H1 (cell line): ENCODE data around the gene DTD1. TPM values are rescaled to one million over a fixed set of nuclear protein-coding genes. Genes with fewer than 3 reads are reported as not detected.

ENCODE experiments used
- CTCF ChIA-PET: fragments of 300-600 bp; sonication (Branson Sonifier 250); formaldehyde crosslinking; loops from one replicate; lab custom pipeline; 2021; ENCODE audit not compliant: partially characterized antibody; lab: Charles Lee
- POLR2A ChIA-PET: fragments of 300-600 bp; sonication (Branson Sonifier 250); formaldehyde crosslinking; loops from one replicate; lab custom pipeline; 2021; ENCODE audit warnings: inconsistent platforms; ENCODE audit not compliant: partially characterized antibody; lab: Charles Lee
- DNase-seq, 2 experiments: peaks; one replicate each; pipeline versions ENCODE4 v3.0.0 to v3.0.0-alpha.2; 2010 to 2022; ENCODE audit warnings: low spot score in 2 of 2, low read depth in 1 of 2, mixed read lengths in 1 of 2
- FAIRE-seq: peaks from 2 replicates; lab custom pipeline; 2011; peaks lifted over from hg19 to GRCh38; lab: Jason Lieb, UNC
- H2AFZ ChIP-seq: 2 replicates; pipeline ENCODE4 v1.8.1; 2012; ENCODE audit warnings: low read length, inconsistent platforms
- H2AK5ac ChIP-seq: 2 replicates; pipeline ENCODE4 v1.6.1; 2013; ENCODE audit warnings: low read depth, low read length
- H2BK120ac ChIP-seq: replicated peaks from 2 replicates; pipeline ENCODE3; 2013; ENCODE audit warnings: low read depth, low read length, inconsistent platforms
- H2BK12ac ChIP-seq: 2 replicates; pipeline ENCODE4 v1.6.1; 2013; ENCODE audit warnings: low read depth, low read length
- H2BK15ac ChIP-seq: 2 replicates; pipeline ENCODE4 v1.6.1; 2013; ENCODE audit warnings: low read length
- H2BK20ac ChIP-seq: 2 replicates; pipeline ENCODE4 v1.6.1; 2013; ENCODE audit warnings: low read length
- H2BK5ac ChIP-seq: 2 replicates; pipeline ENCODE4 v1.6.1; 2013; ENCODE audit warnings: low read depth, low read length
- H3K14ac ChIP-seq: 2 replicates; pipeline ENCODE4 v1.6.1; 2013; ENCODE audit warnings: inconsistent platforms; ENCODE audit not compliant: insufficient read length
- H3K18ac ChIP-seq: 2 replicates; pipeline ENCODE4 v1.6.1; 2013; ENCODE audit warnings: low read length; ENCODE audit errors: extremely low read depth
- H3K23ac ChIP-seq: 2 replicates; pipeline ENCODE4 v1.6.1; 2013; ENCODE audit warnings: inconsistent platforms; ENCODE audit not compliant: insufficient read length
- H3K23me2 ChIP-seq: 2 replicates; pipeline ENCODE4 v1.6.1; 2013; ENCODE audit warnings: low read depth, low read length
- H3K27ac ChIP-seq: 2 replicates; pipeline ENCODE4 v1.6.1; 2011; ENCODE audit warnings: low read depth, low read length, inconsistent platforms
- H3K27me3 ChIP-seq, 4 experiments: replicated peaks in 1 of 4; 1 replicate in 1 of 4; 2 replicates in 3 of 4; pipeline versions ENCODE4 v1.6.1 to v1.8.1; 2011 to 2013; ENCODE audit warnings: low read length in 3 of 4, mild to moderate bottlenecking in 3 of 4, inconsistent platforms in 2 of 4, mixed read lengths in 2 of 4, moderate library complexity in 1 of 4; ENCODE audit not compliant: control insufficient read depth in 3 of 4, insufficient read depth in 3 of 4; ENCODE audit errors: extremely low read depth in 1 of 4
- H3K36me3 ChIP-seq, 4 experiments: 2 replicates each; pipeline versions ENCODE4 v1.6.1 to v1.8.1; 2011 to 2013; ENCODE audit warnings: mild to moderate bottlenecking in 4 of 4, low read length in 3 of 4, moderate library complexity in 2 of 4, control low read depth in 1 of 4, inconsistent platforms in 1 of 4; ENCODE audit not compliant: insufficient read depth in 4 of 4, control insufficient read depth in 2 of 4
- H3K4ac ChIP-seq: replicated peaks from 2 replicates; pipeline ENCODE3; 2013; ENCODE audit warnings: low read length, low read depth, mixed read lengths, inconsistent platforms; ENCODE audit not compliant: insufficient read length
- H3K4me1 ChIP-seq, 4 experiments: replicated peaks in 1 of 4; 1 replicate in 1 of 4; 2 replicates in 3 of 4; pipeline versions ENCODE4 v1.6.1 to v1.8.1; 2011 to 2013; ENCODE audit warnings: low read length in 3 of 4, inconsistent platforms in 2 of 4, mixed read lengths in 1 of 4; ENCODE audit not compliant: insufficient read depth in 4 of 4, control insufficient read depth in 3 of 4
- H3K4me2 ChIP-seq, 2 experiments: 2 replicates each; pipeline versions ENCODE4 v1.6.1 to v1.8.1; 2011 to 2013; ENCODE audit warnings: low read depth in 2 of 2, low read length in 2 of 2, control low read depth in 1 of 2, inconsistent platforms in 1 of 2, mild to moderate bottlenecking in 1 of 2; ENCODE audit not compliant: insufficient read depth in 1 of 2
- H3K4me3 ChIP-seq, 4 experiments: fragments of 200-600, 300-600 bp in 1 of 4; sonication (generic), shearing (Covaris generic), sonication (Bioruptor Twin) in 1 of 4; 2 replicates each; pipeline versions ENCODE4 v1.5.1 to v1.8.1; 2011 to 2016; ENCODE audit warnings: low read length in 4 of 4, low read depth in 3 of 4, control low read depth in 2 of 4, inconsistent platforms in 2 of 4, mild to moderate bottlenecking in 2 of 4, mixed read lengths in 1 of 4, moderate library complexity in 1 of 4; ENCODE audit not compliant: insufficient read depth in 2 of 4; ENCODE audit errors: extremely low read depth in 1 of 4
- H3K56ac ChIP-seq: replicated peaks from 2 replicates; pipeline ENCODE3; 2013; ENCODE audit warnings: low read depth, mild to moderate bottlenecking, mixed read lengths, low read length, inconsistent platforms; ENCODE audit not compliant: insufficient read length
- H3K79me1 ChIP-seq: 2 replicates; pipeline ENCODE4 v1.6.1; 2013; ENCODE audit warnings: low read depth, low read length, control low read depth
- H3K79me2 ChIP-seq, 2 experiments: 2 replicates each; pipeline versions ENCODE4 v1.6.1 to v1.8.1; 2012 to 2013; ENCODE audit warnings: low read length in 2 of 2, mild to moderate bottlenecking in 2 of 2, inconsistent platforms in 1 of 2; ENCODE audit not compliant: insufficient read depth in 2 of 2, control insufficient read depth in 1 of 2
- H3K9ac ChIP-seq, 4 experiments: replicated peaks in 1 of 4; 1 replicate in 1 of 4; 2 replicates in 3 of 4; pipeline versions ENCODE4 v1.6.1 to v1.8.1; 2011 to 2013; ENCODE audit warnings: low read depth in 3 of 4, low read length in 3 of 4, control low read depth in 2 of 4, mild to moderate bottlenecking in 2 of 4, moderate library complexity in 2 of 4, inconsistent platforms in 1 of 4; ENCODE audit errors: extremely low read depth in 1 of 4
- H3K9me3 ChIP-seq, 2 experiments: 2 replicates each; pipeline versions ENCODE4 v1.6.1 to v1.8.1; 2012 to 2013; ENCODE audit warnings: mild to moderate bottlenecking in 2 of 2, moderate library complexity in 2 of 2, control low read depth in 1 of 2, inconsistent platforms in 1 of 2, low read depth in 1 of 2, low read length in 1 of 2, mixed read lengths in 1 of 2; ENCODE audit not compliant: insufficient read depth in 2 of 2
- H4K20me1 ChIP-seq, 2 experiments: replicated peaks in 1 of 2; 2 replicates each; pipeline versions ENCODE3 to v1.8.1; 2011 to 2013; ENCODE audit warnings: inconsistent platforms in 2 of 2, low read length in 2 of 2, mild to moderate bottlenecking in 1 of 2; ENCODE audit not compliant: insufficient read depth in 2 of 2, control insufficient read depth in 1 of 2
- H4K5ac ChIP-seq: 2 replicates; pipeline ENCODE4 v1.6.1; 2013; ENCODE audit warnings: low read length, low read depth, mixed read lengths, inconsistent platforms; ENCODE audit not compliant: insufficient read length
- H4K8ac ChIP-seq: 2 replicates; pipeline ENCODE4 v1.8.0; 2013; ENCODE audit warnings: mild to moderate bottlenecking, moderate library complexity, low read length, inconsistent platforms; ENCODE audit not compliant: insufficient read depth; ENCODE audit errors: extremely low read depth
- H4K91ac ChIP-seq: replicated peaks from 2 replicates; pipeline ENCODE3; 2013; ENCODE audit warnings: low read length, mixed read lengths, inconsistent platforms; ENCODE audit not compliant: insufficient read length
- ASH2L ChIP-seq: fragments of 200-600, 300-600 bp; sonication (generic); IDR thresholded peaks from one replicate; pipeline ENCODE4 v1.7.1; 2017; ENCODE audit warnings: low read length
- BCL11A ChIP-seq, 2 experiments: IDR thresholded peaks; one replicate each; pipeline ENCODE4 v1.6.1; 2011; ENCODE audit warnings: low read depth in 2 of 2, low read length in 2 of 2, mild to moderate bottlenecking in 2 of 2
- CBX8 ChIP-seq: fragments of 300-800, 300-1000 bp; sonication (generic); IDR thresholded peaks from 2 replicates; pipeline ENCODE4 v1.7.1; 2016; ENCODE audit warnings: low read depth, low read length, borderline replicate concordance
- CHD2 ChIP-seq: IDR thresholded peaks from 2 replicates; pipeline ENCODE4 v1.6.1; 2012; ENCODE audit warnings: low read length, improper control_type of control experiment
- EP300 ChIP-seq, 2 experiments: IDR thresholded peaks; 1 replicate in 1 of 2; 2 replicates in 1 of 2; pipeline ENCODE4 v1.6.1; 2011 to 2012; ENCODE audit warnings: low read depth in 2 of 2, low read length in 2 of 2, mild to moderate bottlenecking in 2 of 2, borderline replicate concordance in 1 of 2, inconsistent platforms in 1 of 2, moderate library complexity in 1 of 2
- MAX ChIP-seq: IDR thresholded peaks from 2 replicates; pipeline ENCODE4 v1.6.1; 2012; ENCODE audit warnings: inconsistent platforms
- SAP30 ChIP-seq: fragments of 300-600 bp; sonication (generic); IDR thresholded peaks from 2 replicates; pipeline ENCODE4 v1.7.1; 2012; ENCODE audit warnings: low read length, moderate library complexity, mild to moderate bottlenecking, inconsistent platforms; ENCODE audit not compliant: insufficient read depth, insufficient replicate concordance
- SIRT6 ChIP-seq: IDR thresholded peaks from one replicate; pipeline ENCODE4 v1.7.1; 2012; ENCODE audit warnings: low read length, inconsistent platforms
- YY1 ChIP-seq: IDR thresholded peaks from 2 replicates; pipeline ENCODE4 v1.6.1; 2011; ENCODE audit warnings: low read depth, mild to moderate bottlenecking, low read length
- ZNF274 ChIP-seq: IDR thresholded peaks from 2 replicates; pipeline ENCODE4 v1.7.0; 2012; ENCODE audit warnings: low read length, borderline replicate concordance; ENCODE audit errors: extremely low read depth
- WGBS, 2 experiments: shearing (Covaris generic) in 1 of 2; methylation state at CpG; one replicate each; pipeline versions ENCODE4 v1.1.6 to v1.1.7; 2013 to 2015; ENCODE audit warnings: low lambda C conversion rate in 2 of 2, mixed read lengths in 2 of 2, inconsistent platforms in 1 of 2, low coverage in 1 of 2, missing lambda C conversion rate in 1 of 2; ENCODE audit not compliant: insufficient replicate concordance in 2 of 2, insufficient coverage in 1 of 2, insufficient read length in 1 of 2; ENCODE audit errors: extremely low coverage in 1 of 2, missing lambda C conversion rate in 1 of 2; 5-methylcytosine and 5-hydroxymethylcytosine counted together
- polyA plus RNA-seq, 7 experiments: library from polyadenylated mRNA; depleted of rRNA in 3 of 7; stranded (reverse) in 5 of 7; unstranded in 2 of 7; fragments of >200 nt in 5 of 7; fragments of 200-250 nt in 2 of 7; gene quantifications; 1 replicate in 5 of 7; 2 replicates in 1 of 7; 4 replicates in 1 of 7; pipeline versions ENCODE4 v1.2.1 to v1.2.3, GENCODE V29; 2011 to 2013; ENCODE audit warnings: missing spikeins in 2 of 7, mixed read lengths in 2 of 7
- total RNA-seq: library from RNA; stranded (reverse); fragmentation: NEBNext Ultra II Directional; extraction: Animal tissue kit (Norgen Biotek cat#: 25700); gene quantifications from 2 replicates; pipeline ENCODE4 v1.2.1, GENCODE V29; 2021

Gene DTD1
- total and polyA plus RNA-seq, 2 of the 8 experiments (the other 6 are each of a cell fraction or from before 2014, with no cell fraction given): 49.7 to 66.6 TPM

DNA sequence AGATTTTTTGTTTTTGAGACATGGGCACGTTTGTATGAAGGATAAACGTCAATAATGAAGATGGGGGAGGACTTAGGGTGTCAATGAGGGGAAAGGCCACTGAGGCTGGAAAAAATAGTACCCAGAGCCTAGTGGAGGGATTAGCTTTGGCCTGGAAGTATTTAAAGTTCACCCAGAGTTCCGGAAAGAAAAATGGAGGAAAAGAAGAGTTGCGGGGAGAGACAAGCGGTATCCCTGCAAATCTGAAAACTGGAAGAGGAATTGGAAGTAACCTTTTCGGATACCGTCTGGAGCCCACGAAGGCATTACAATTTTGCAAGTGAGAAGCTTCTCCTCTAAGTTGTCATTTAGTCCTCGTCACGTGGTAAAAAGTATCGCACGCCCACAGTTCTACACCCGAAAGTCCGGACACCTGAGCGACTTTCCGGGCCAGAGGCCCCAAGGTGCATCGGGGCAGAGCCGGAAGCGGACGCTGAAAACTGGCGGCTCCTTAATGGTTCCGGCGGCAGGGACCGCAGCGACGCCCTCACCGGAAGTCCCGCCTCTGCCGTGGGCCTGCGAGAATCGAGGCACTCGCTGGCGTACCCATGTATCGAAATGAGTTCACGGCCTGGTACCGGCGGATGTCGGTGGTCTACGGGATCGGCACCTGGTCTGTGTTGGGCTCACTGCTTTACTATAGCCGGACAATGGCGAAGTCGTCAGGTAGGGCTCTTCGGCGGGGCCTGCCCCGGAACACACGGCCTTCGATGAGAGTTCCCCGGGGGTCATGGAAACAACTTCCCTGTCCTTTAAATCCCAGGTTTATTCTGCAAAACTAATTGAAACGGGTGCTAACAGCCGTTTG, 20.7 kb upstream of the DTD1 start, which contains the start of gene SMIM26:
Gene SMIM26, plus strand, starts transcription at position 541 of the 847 bp plus-strand sequence. Its CDS starts 47 bp downstream, at position 588.
- H3K4me3 ChIP-seq: peak within 1 kb of the TSS; percentile 89 to 97 (median 94)
- H3K4ac ChIP-seq: no peak within 1 kb of the TSS
- POLR2A ChIA-PET: interaction anchor here (0.7 to 1.7 kb wide), 8 partner anchors 10 to 100 kb away, joined by 3 to 9 read pairs (median 4); partner anchors contain the start of genes DZANK1, POLR3F, RBBP9 and SEC23B
- FAIRE-seq: peak; percentile 52
- H4K5ac ChIP-seq: peak within 1 kb of the TSS; percentile 47
- H2BK15ac ChIP-seq: no peak within 1 kb of the TSS
- H3K23ac ChIP-seq: no peak within 1 kb of the TSS
- peaks cover 0 to 4% (median under 1%) of the 10 kb centered on the region in 4 experiments; a peak in 3 of 7 replicates for H3K4me1 ChIP-seq
- peak within 1 kb of the TSS; percentile 77 for H3K27ac ChIP-seq
- H2BK20ac ChIP-seq: no peak within 1 kb of the TSS
- H4K8ac ChIP-seq: peak within 1 kb of the TSS; percentile 94; the same call in 1 of the 2 replicates
- H3K9ac ChIP-seq: peak within 1 kb of the TSS; percentile 78 to 98 (median 88)
- H3K27me3 ChIP-seq: no peaks in the 10 kb centered on the region; a peak in 1 of 7 replicates
- H3K4me2 ChIP-seq: peak within 1 kb of the TSS; percentile 80 to 90
- peak within 1 kb of the TSS; percentile 49 for H4K91ac ChIP-seq
- CTCF ChIA-PET: no interaction called here
- DNase-seq: peak; percentile 82 to 88
- H3K18ac ChIP-seq: peak within 1 kb of the TSS; percentile 62; the same call in 1 of the 2 replicates
- no peaks in the 10 kb centered on the region for H3K9me3 ChIP-seq
- peak within 1 kb of the TSS; percentile 93 for H2BK5ac ChIP-seq
- H3K23me2 ChIP-seq: peaks cover 2% of the 10 kb centered on the region; the same call in 1 of the 2 replicates
- H4K20me1 ChIP-seq: peaks cover 0 to 3% of the 10 kb centered on the region in 2 experiments
- WGBS, 2 experiments: 2% methylated on average over 51 of the region's 51 CpGs; no CpG with 5 or more reads in 1 of the 2 experiments
- peaks cover 0 to 9% of the 10 kb centered on the region in 2 experiments; a peak in 2 of 4 replicates for H3K79me2 ChIP-seq
- no peak within 1 kb of the TSS for H2BK120ac ChIP-seq
- H3K79me1 ChIP-seq: peaks cover 2% of the 10 kb centered on the region; the same call in 1 of the 2 replicates
- H3K36me3 ChIP-seq: peaks cover under 1 to 18% (median 3%) of the 10 kb centered on the region in 4 experiments; a peak in 3 of 8 replicates
- H2AK5ac ChIP-seq: no peak within 1 kb of the TSS
- H3K14ac ChIP-seq: no peak within 1 kb of the TSS
- H2AFZ ChIP-seq: peak within 1 kb of the TSS; percentile 95
- H3K56ac ChIP-seq: peak within 1 kb of the TSS; percentile 70
- H2BK12ac ChIP-seq: no peak within 1 kb of the TSS; the same call in 1 of the 2 replicates
- TF ChIP-seq SIRT6 (no peak), CHD2 (no peak; the same call in 1 of the 2 replicates), ZNF274 (no peak), YY1 (peak; percentile 64; the same call in 1 of the 2 replicates), MAX (peak; percentile 74; the same call in 1 of the 2 replicates), EP300 (IDR thresholded peaks at IDR 0.05; ENCODE audit: borderline replicate concordance in 1 of 2, low read depth in 2 of 2, low read length in 2 of 2) (no peak), ASH2L (peak; percentile 95), CBX8 (no peak), BCL11A (IDR thresholded peaks at IDR 0.05; ENCODE audit: low read depth in 2 of 2, low read length in 2 of 2) (no peak), SAP30 (no peak)
